Effector CD8-positive, alpha-beta T cell (primary cell): Measurements from ENCODE around the gene AKNAD1.
"Not testable (repeated sequence)": the region's sequence is repeated elsewhere in the genome, so short reads cannot be mapped to it uniquely, and the experiment has no call there.

ENCODE experiments used
- DNase-seq: peaks from one replicate; lab custom pipeline; 2025; lab: John Stamatoyannopoulos, UW
- total RNA-seq, 4 experiments: gene quantifications; one replicate each; lab custom pipeline; 2026; lab: John Stamatoyannopoulos, UW

AKNAD1 gene
- 0 to 0.09 (median 0) reads per million in 4 experiments for total RNA-seq

GRCh38 chr1:108856994-108857393, at the start of gene AKNAD1:
TSS of gene AKNAD1 (minus strand) at chr1:108857094. CDS start at chr1:108852664, 4,430 bp downstream.
- no peak for DNase-seq

DNA sequence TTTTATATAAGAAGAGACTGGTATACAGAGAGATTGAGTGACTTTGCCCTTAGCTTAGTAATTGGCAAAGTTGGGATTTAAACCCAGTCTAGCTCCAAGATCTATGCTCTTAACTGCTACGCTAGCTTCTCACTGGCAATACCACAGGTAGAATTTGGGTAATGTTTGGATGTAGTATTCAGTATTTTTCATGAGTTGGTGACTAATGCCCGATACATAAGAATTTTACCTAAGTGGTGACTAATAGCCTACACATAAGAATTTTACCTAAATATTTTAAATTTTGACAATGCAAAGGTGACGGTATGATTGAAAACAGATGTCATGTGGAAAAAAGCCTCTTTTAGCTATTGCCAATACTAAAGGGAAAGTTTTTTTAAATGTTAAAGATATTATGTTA, 44.2 kb upstream of the AKNAD1 start:
- no peak for DNase-seq

GRCh38 chr1:108897865-108898720, 41.2 kb upstream of the AKNAD1 start:
- no peak for DNase-seq

DNA sequence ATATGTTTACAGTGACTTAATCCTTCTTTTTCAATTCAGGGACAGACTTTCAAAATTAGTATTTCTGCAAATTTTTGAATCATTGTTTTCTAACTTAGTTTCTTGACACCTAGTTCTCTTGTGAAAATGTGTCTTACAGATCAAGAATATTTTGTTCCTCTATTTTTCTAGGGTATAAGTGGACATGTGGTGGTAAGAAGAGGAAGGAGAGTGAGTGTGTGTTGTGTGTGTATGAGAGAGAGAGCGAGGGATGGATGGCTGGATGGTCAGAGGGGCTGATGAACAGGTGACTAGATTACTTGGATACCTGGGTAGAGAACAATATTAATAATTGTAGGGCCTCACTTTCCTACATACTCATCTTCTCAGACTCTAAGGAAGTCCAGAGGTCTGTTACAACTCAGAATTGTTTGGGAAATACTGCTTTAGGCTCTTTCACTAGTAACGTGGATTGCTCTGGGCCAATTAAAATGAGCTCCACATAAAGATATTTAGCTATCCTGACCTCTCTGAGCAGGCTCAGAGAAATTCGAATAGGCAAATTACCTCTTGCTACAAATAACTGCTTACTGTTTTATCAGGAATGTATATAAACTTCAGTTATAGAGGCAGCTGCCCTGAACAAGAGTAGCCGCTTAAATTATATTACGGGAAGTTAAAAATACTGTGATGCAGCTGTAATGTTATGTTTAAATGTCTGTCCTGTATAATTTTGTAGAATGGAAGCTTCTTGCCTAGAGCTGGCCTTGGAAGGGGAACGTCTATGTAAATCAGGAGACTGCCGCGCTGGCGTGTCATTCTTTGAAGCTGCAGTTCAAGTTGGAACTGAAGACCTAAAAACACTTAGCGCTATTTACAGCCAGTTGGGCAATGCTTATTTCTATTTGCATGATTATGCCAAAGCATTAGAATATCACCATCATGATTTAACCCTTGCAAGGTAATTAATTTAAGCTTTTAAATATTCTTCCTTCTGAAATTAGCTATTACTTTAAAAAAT, 39.6 kb upstream of the AKNAD1 start:
- DNase-seq = no peak

DNA sequence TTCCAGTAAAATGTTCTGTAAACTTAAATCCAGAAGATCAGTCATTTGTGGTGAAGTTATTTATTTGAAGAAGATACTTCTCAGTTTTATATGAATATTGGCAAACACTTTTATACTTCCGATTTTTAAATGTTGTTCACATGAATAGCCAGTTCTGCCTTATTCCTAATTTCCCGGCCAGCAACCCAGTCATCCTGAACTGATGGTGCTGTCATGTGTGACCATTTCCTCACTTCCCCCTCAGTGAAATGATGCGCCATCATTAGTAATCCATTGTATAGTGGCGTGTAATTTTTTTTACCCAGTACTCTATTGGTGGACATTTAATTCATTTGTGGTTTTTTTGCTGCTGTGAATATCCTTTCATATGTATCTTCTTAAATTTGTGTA, 36.2 kb upstream of the AKNAD1 start:
- no peak for DNase-seq

GRCh38 chr1:108892356-108893140, 35.7 kb upstream of the AKNAD1 start:
- no peak for DNase-seq

DNA sequence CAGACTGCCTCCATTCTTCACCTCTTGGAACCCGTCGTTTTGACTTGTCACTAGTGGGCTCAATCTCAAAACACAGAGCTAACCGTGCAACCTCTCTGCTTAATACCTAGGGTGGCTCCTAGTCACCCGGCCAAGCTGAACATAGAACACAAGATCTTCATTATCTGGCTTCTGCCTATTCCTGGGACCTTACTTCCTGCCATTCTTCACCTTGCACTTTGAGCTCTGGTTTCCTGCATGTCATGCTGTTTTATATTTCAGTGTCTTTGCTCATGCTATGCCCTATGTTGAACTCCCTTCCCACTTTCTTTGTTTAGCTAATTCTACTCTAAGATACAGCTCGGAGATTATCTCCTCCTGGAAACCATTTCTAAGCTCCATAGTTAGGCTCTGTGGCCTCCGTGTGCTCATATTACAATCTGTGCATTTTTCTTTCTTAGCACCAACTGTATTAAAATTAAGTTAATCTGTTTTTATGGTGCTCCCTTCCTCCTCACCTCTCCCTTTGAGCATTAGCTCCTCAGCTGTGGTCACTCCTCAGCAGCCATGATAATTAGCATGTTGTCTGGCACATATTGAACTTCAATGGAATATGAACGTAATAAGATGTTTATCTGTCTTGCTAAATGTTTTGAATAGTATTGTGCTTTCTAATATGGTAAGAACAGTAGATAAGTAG, 33.0 kb upstream of the AKNAD1 start:
- no peak for DNase-seq

DNA sequence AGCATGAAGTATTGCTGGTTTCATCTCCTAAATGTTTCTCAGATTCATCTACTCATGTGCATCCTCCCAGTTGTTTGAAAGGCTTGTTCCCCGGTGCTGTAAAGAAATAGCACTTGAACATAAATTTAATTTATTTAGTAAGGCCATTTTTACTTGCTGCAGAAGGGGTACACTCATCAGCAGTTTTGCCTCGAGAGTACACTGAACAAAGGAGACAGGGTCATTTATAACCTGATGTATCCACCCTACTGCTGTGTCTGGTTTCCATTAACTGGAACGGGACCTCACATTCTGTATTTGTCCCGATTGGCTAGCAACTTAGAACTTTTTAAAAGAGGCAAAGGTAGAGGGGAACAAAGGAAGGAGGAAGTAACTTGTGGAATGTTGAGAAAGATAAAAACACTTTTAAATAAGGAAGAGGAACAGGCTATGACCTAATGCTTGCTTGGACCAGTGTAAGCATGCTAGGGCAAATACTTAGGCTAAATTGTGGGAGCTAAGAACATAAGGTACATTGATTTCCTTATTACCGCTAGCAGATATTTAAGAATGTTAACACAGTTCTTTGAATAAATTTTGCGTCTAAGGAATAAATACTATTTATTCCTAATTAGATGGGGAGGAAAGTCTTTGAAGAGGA, 32.2 kb upstream of the AKNAD1 start:
- DNase-seq = not testable (repeated sequence)

GRCh38 chr1:108886292-108886691, 29.4 kb upstream of the AKNAD1 start:
- DNase-seq = no peak

DNA sequence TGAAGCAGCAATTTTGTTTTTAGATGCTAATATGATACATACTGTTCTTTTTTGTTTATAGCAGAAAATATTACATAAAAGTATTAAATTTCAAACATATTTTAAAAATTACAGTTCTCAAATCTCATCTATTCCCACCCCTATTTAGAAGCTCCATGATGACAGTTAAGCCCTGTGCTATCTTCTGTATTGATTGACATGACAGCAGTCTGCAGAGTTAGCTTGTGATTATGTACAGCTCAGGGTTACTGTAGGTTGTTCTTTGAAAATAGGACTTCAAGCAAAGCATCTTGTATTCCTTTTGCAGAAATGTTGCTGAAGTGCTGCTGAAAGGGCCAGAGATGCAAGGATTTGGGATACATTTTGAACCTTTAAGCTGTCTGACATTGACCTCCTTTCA, 28.1 kb upstream of the AKNAD1 start:
- DNase-seq = no peak

DNA sequence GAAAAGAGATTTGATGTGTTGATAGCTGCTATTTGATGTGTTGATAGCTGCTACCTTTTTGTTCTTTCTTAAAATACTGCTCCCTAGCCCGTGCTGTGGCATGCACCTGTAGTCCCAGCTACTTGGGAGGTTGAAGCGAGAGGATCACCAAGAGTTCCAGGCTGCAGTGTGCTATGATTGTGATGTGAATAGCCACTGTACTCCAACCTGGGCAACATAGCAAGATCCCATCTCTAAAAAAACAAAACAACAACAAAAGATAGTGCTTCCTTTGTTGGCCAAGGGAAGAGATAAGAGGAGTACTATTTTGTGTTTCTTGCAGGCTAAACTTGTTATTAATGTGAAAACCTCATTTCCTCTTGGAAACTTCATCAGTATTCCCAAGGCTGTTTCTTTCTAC, 25.9 kb upstream of the AKNAD1 start:
- DNase-seq = no peak

GRCh38 chr1:108881369-108881768, 24.5 kb upstream of the AKNAD1 start:
- no peak for DNase-seq

DNA sequence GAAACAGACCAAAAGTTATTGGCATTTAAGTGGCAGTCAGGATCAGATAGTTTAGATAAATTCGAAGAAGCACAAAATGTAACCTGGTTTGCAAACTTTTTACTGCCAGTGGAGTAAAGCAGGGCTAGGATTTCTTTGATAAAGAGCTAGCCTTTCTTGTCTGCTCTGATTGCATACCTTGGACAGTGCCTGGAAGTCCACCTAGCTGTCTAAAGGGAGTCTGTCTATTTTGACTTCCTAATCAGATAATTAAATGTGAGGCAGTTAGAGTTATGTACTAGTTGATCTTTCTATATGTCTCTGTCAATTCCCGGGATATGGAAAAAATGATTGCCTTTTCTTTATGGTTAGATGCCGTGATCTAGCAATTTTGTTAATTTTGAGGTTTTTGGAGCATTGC, 24.0 kb upstream of the AKNAD1 start:
- no peak for DNase-seq

DNA sequence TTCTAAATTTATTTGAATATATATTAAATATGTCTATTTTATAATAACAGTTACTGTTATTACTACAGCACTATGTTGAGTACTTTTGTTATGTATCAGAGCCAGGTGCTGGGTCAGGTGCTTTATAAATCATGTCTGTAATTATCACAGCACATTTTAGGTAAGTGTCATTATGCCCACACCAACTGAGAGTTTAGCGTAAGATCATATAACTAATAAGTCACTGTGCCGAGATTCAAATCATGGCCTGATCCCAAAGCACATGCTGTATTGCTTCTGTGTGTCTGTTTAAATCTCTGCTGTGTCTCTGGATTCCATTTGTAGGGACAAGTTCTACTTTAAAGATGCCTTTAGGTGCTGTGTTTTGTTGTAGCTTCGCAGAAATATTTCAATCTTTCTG, 21.8 kb upstream of the AKNAD1 start:
- no peak for DNase-seq

- DNase-seq = no peak
These were observed 21.2 kb upstream of the AKNAD1 start for GRCh38 chr1:108878160-108878469.

DNA sequence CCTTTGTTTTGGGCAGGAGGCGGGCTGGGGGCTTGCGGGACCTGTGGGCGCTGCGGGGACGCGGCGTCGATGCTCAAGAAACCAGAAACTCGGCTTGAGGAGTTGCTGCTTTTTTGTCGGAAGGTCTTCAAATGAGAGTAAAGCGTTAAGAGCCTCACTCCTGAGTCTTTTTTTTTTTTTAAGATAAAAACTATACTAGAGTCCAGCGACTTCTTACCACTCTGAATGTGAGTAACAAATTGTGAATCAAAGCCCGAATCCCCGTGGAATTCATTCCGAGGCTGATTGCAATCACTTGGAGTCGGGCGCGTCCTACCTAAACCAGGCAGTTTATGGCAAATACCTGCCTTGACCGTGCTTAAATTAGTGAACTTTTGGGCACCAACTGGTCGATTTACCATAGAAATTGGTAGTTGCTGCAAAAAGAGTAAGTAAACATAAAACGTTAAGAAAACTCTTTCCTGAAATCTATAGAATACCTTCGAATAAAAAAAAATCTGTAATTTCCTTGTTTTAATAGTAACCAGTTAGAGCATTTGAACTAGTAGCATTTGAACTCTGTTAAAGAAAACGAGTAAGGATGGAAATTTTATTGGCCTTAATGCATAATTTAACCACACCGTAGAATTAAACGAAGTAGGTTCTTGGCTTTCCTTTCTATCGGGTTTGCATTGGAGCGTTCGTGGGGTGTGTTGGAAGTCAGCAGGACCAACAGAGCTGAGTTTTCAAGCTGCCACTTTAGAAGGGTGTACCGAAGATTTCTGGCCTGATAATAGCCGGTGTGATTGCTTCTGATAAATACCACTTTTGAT, 20.7 kb upstream of the AKNAD1 start:
- no peak for DNase-seq

DNA sequence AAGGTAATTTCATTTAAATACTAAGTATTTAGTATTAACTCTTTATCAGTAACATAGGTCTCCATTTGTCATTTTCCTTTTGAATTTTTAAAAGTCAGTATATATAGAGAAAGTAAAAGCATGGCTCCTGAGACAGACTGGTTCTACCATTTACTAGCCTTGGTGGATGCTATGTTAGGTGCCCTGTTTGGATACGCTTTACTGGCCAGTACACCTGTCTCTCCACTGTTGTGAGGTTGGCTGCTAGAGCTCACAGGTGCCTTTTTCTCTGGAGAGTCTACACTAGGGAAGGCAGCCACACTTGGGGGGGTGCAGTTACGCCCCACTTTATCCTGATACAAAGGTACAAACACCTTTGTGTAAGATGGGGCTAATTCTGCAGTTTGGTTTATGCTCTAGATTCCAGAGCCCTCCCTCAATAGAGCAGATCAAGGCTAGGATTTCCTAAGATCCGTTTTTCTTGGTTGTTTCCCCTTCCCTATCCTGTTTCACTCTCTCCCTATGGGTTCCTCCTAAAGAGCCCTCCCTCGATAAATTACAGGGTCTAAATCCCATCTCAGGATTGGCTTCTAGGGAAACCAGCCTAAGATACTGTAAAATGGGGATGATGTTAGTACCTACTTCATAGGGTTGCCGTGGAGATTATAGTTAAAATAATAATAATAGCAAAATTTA, 14.3 kb upstream of the AKNAD1 start:
- no peak for DNase-seq

GRCh38 chr1:108865316-108865910, 8.5 kb upstream of the AKNAD1 start:
- no peak for DNase-seq

- DNase-seq = no peak
These were observed 7.1 kb upstream of the AKNAD1 start for GRCh38 chr1:108863984-108864383.
